Measurements from ENCODE around the gene SUGCT. TPM values are rescaled to one million over a fixed set of nuclear protein-coding genes. Genes with fewer than 3 reads are reported as not detected.

The SUGCT gene
- total RNA-seq, 1 experiment from 2014 or later: 5.4 TPM

DNA sequence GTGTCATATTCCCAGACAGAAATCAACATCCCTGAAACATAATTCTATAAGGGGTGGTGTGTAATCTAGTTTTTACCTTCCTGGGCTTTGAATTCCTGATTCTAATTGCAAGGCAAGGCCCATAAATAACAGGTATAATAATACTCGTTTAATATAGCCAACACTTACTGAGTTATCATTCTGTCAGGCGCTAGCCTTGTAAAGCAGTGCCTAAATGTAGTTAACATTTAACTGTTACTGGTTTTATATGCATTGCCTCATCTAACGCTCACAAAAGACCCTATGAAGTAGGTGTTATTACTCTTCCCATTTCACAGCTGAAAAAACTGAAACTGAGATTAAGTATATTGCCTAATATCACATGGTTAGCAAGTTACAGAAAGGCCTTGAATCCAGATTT lies 772.5 kb downstream of the SUGCT start:
- no peak overlapping the region for H4K8ac ChIP-seq (replicated peaks; ENCODE audit: insufficient read length, low read depth, low read length)
- no peak overlapping the region for H3K9ac ChIP-seq (ENCODE audit: extremely low read depth, insufficient read length, low read length)
- no peaks in the 10 kb centered on the region for H3K4me1 ChIP-seq (ENCODE audit: insufficient read depth, low read length)
- H3K4me2 ChIP-seq (ENCODE audit: insufficient read depth, insufficient read length, low read length): no peak overlapping the region
- no peak overlapping the region for H4K91ac ChIP-seq (ENCODE audit: insufficient read length, low read depth, low read length)
- no peak overlapping the region for H3K23ac ChIP-seq (ENCODE audit: insufficient read length, low read depth, low read length)
- no peak overlapping the region for H4K5ac ChIP-seq (ENCODE audit: insufficient read length, low read depth, low read length)
- H2AK5ac ChIP-seq (ENCODE audit: insufficient read length, low read length): no peak overlapping the region
- no peak overlapping the region for H3K4me3 Mint-ChIP-seq
- H3K23me2 ChIP-seq (ENCODE audit: insufficient read length, low read depth, low read length, poor library complexity, severe bottlenecking): no peaks in the 10 kb centered on the region
- H3K9me3 ChIP-seq (ENCODE audit: control insufficient read depth, low read depth, low read length): no peaks in the 10 kb centered on the region
- TF ChIP-seq, protein P1, sequence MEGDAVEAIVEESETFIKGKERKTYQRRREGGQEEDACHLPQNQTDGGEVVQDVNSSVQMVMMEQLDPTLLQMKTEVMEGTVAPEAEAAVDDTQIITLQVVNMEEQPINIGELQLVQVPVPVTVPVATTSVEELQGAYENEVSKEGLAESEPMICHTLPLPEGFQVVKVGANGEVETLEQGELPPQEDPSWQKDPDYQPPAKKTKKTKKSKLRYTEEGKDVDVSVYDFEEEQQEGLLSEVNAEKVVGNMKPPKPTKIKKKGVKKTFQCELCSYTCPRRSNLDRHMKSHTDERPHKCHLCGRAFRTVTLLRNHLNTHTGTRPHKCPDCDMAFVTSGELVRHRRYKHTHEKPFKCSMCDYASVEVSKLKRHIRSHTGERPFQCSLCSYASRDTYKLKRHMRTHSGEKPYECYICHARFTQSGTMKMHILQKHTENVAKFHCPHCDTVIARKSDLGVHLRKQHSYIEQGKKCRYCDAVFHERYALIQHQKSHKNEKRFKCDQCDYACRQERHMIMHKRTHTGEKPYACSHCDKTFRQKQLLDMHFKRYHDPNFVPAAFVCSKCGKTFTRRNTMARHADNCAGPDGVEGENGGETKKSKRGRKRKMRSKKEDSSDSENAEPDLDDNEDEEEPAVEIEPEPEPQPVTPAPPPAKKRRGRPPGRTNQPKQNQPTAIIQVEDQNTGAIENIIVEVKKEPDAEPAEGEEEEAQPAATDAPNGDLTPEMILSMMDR (conservative IDR thresholded peaks at IDR 0.05): no peak
- no peak overlapping the region for H2BK12ac ChIP-seq (ENCODE audit: insufficient read length, low read depth, low read length)
- no peak overlapping the region for H2BK5ac ChIP-seq (ENCODE audit: insufficient read length, low read length)
- no peaks in the 10 kb centered on the region for H3K9me3 Mint-ChIP-seq
- H2BK15ac ChIP-seq (ENCODE audit: low read depth, low read length): no peak overlapping the region
- no peak overlapping the region for H3K27ac ChIP-seq (ENCODE audit: insufficient read length, low read depth, low read length)
- WGBS (ENCODE audit: extremely low coverage, insufficient read length, low lambda C conversion rate): no CpG with 5 or more reads among the region's 3 CpGs
- no peak overlapping the region for H2BK20ac ChIP-seq (ENCODE audit: low read depth, low read length, poor library complexity, severe bottlenecking)
- no peak overlapping the region for H3T11ph ChIP-seq (ENCODE audit: low read length)
- no peaks in the 10 kb centered on the region for H3K79me2 ChIP-seq (ENCODE audit: insufficient read depth, low read length)
- no peaks in the 10 kb centered on the region for H3K36me3 Mint-ChIP-seq (ENCODE audit: insufficient read depth in 1 of 3, low read depth in 3 of 3)
- H2BK120ac ChIP-seq (ENCODE audit: low read depth, low read length, poor library complexity, severe bottlenecking): no peak overlapping the region
- H3K79me1 ChIP-seq (ENCODE audit: insufficient read depth, low read depth, low read length, poor library complexity, severe bottlenecking): no peaks in the 10 kb centered on the region
- no peak overlapping the region for H3K56ac ChIP-seq (ENCODE audit: insufficient read length, low read depth, low read length)
- H2AFZ ChIP-seq (ENCODE audit: low read length): no peak overlapping the region
- no peaks in the 10 kb centered on the region for H3K27me3 ChIP-seq (ENCODE audit: insufficient read depth, low read length)
- H3K27ac Mint-ChIP-seq: no peak overlapping the region
- no peak overlapping the region for H3K14ac ChIP-seq (ENCODE audit: insufficient read depth, low read length)
- no peak overlapping the region for H3K18ac ChIP-seq (ENCODE audit: insufficient read length, low read depth, low read length)
- DNase-seq: no peak
- H3K4ac ChIP-seq (ENCODE audit: low read depth, low read length): no peak overlapping the region
- no peaks in the 10 kb centered on the region for H3K27me3 Mint-ChIP-seq (ENCODE audit: low read depth)
- H4K20me1 ChIP-seq (ENCODE audit: control insufficient read depth, insufficient read depth, insufficient read length): no peaks in the 10 kb centered on the region
- 0 out of 4 replicates have a peak, but pooled peaks cover 0 to 3% of the 10 kb centered on the region in 2 experiments for H3K4me1 Mint-ChIP-seq
